PC-9 (cell line): ENCODE results near the gene FGF12.

Experiments
- CTCF ChIP-seq: fragments of 200-600 bp; sonication (generic); conservative IDR thresholded peaks from 2 replicates; pipeline ENCODE4 v1.6.1; 2017; ENCODE audit warnings: mixed run types, antibody characterized with exemption, mild to moderate bottlenecking, moderate library complexity
- EZH2 ChIP-seq: fragments of 200-600 bp; sonication (generic); IDR thresholded peaks from 2 replicates; pipeline ENCODE4 v1.8.0; 2017; ENCODE audit warnings: antibody characterized with exemption, low read depth

GRCh38 chr3:192621909-192622308, 105.4 kb downstream of the FGF12 start:
- TF ChIP-seq CTCF (no peak), EZH2 (no peak)
